K562 (cell line): ENCODE results near the gene PIK3R1. TPM values are rescaled to one million over a fixed set of nuclear protein-coding genes. Genes with fewer than 3 reads are reported as not detected.
A peak's percentile ranks its signal among the peaks of the same experiment; 100 is the strongest.

ENCODE experiments used
- ARID4B ChIP-seq: sonication (generic); formaldehyde crosslinking; IDR thresholded peaks from 2 replicates; pipeline ENCODE4 v1.8.0; 2022; ENCODE audit warnings: mild to moderate bottlenecking, missing genetic modification reagents
- BCL6 ChIP-seq: fragments of 250-450 bp; sonication (Bioruptor Pico); IDR thresholded peaks from 2 replicates; pipeline ENCODE4 v1.4.0; 2020
- BCLAF1 ChIP-seq, 2 experiments: fragments of 450-650 bp in 1 of 2; IDR thresholded peaks; 2 replicates each; pipeline ENCODE4 v1.6.1; 2011 to 2017; ENCODE audit warnings: low read depth in 2 of 2, antibody characterized with exemption in 1 of 2, borderline replicate concordance in 1 of 2, low read length in 1 of 2, mild to moderate bottlenecking in 1 of 2, mixed read lengths in 1 of 2; ENCODE audit not compliant: control insufficient read depth in 1 of 2
- CLOCK ChIP-seq: fragments of 250-450 bp; sonication (Bioruptor Pico); IDR thresholded peaks from 2 replicates; pipeline ENCODE4 v1.4.0; 2020; ENCODE audit warnings: mild to moderate bottlenecking, moderate library complexity, borderline replicate concordance
- DMBX1 ChIP-seq: fragments of 250-450 bp; sonication (Bioruptor Pico); IDR thresholded peaks from 2 replicates; pipeline ENCODE4 v1.8.0; 2022; ENCODE audit warnings: inconsistent platforms, mild to moderate bottlenecking, moderate library complexity, borderline replicate concordance
- E2F6 ChIP-seq, 2 experiments: IDR thresholded peaks; 2 replicates each; pipeline ENCODE4 v1.6.1; 2011; ENCODE audit warnings: borderline replicate concordance in 1 of 2, control low read depth in 1 of 2, low read depth in 1 of 2, low read length in 1 of 2, mild to moderate bottlenecking in 1 of 2, mixed read lengths in 1 of 2, moderate library complexity in 1 of 2; ENCODE audit not compliant: insufficient read depth in 1 of 2, insufficient read length in 1 of 2, poor library complexity in 1 of 2, severe bottlenecking in 1 of 2; ENCODE audit errors: extremely low read depth in 1 of 2
- FOSL1 ChIP-seq: fragments of 200-800 bp; sonication (Bioruptor generic); conservative IDR thresholded peaks from 2 replicates; pipeline ENCODE4 v1.6.1; 2016; ENCODE audit warnings: missing genetic modification characterization, missing compliant biosample characterization
- IRF2 ChIP-seq: sonication (generic); formaldehyde crosslinking; IDR thresholded peaks from 2 replicates; pipeline ENCODE4 v1.8.1; 2022; ENCODE audit warnings: mild to moderate bottlenecking, missing genetic modification reagents
- KLF13 ChIP-seq: fragments of 450-650 bp; IDR thresholded peaks from 2 replicates; pipeline ENCODE4 v1.6.1; 2016; ENCODE audit warnings: missing genetic modification characterization, low read depth, mild to moderate bottlenecking, missing compliant biosample characterization, moderate library complexity, borderline replicate concordance
- MCM3 ChIP-seq: fragments of 450-650 bp; IDR thresholded peaks from 2 replicates; pipeline ENCODE4 v1.6.1; 2016
- MIER1 ChIP-seq: fragments of 450-650 bp; IDR thresholded peaks from 2 replicates; pipeline ENCODE4 v1.6.1; 2016; ENCODE audit warnings: antibody characterized with exemption, mild to moderate bottlenecking, low read depth
- NR2F6 ChIP-seq: fragments of 450-650 bp; formaldehyde crosslinking; IDR thresholded peaks from 2 replicates; pipeline ENCODE4 v1.4.0; 2020; ENCODE audit warnings: mild to moderate bottlenecking
- PTTG1 ChIP-seq: fragments of 450-650 bp; IDR thresholded peaks from 2 replicates; pipeline ENCODE4 v1.6.1; 2016; ENCODE audit warnings: low read depth, mild to moderate bottlenecking, missing genetic modification characterization, missing compliant biosample characterization
- STAG1 ChIP-seq: sonication (generic); formaldehyde crosslinking; IDR thresholded peaks from 2 replicates; pipeline ENCODE4 v1.5.0; 2020; ENCODE audit warnings: missing genetic modification reagents, borderline replicate concordance
- TFAM ChIP-seq: fragments of 250-450 bp; sonication (Bioruptor Pico); conservative IDR thresholded peaks from 2 replicates; pipeline ENCODE4 v1.5.0; 2021; ENCODE audit warnings: mild to moderate bottlenecking, moderate library complexity
- ZNF212 ChIP-seq: fragments of 450-650 bp; formaldehyde crosslinking; IDR thresholded peaks from 2 replicates; pipeline ENCODE4 v1.4.0; 2020; ENCODE audit warnings: mild to moderate bottlenecking
- ZNF431 ChIP-seq: sonication (generic); formaldehyde crosslinking; IDR thresholded peaks from 2 replicates; pipeline ENCODE4 v1.8.0; 2022; ENCODE audit warnings: mild to moderate bottlenecking, missing genetic modification reagents
- ZNF583 ChIP-seq: fragments of 250-450 bp; sonication (Bioruptor Pico); IDR thresholded peaks from 2 replicates; pipeline ENCODE4 v1.4.0; 2020
- polyA plus RNA-seq, 8 experiments: library from polyadenylated mRNA; depleted of rRNA in 4 of 8; stranded (reverse) in 5 of 8; unstranded in 3 of 8; fragments of >200 nt; fragmentation: Nextera tagmentation in 2 of 8; fragmentation: Illumina TruSeq in 1 of 8; extraction: Ambion mirVana in 2 of 8; extraction: Trizol in 1 of 8; gene quantifications; 2 replicates each; pipeline versions ENCODE4 v1.2.1 to v1.2.3, GENCODE V29; 2011 to 2014; ENCODE audit warnings: inconsistent platforms in 1 of 8, missing spikeins in 1 of 8
- total RNA-seq, 7 experiments: library from RNA; depleted of rRNA in 6 of 7; stranded (reverse); fragments of >200 nt in 6 of 7; fragmentation: Illumina TruSeq in 2 of 7; extraction: Trizol in 2 of 7; gene quantifications; 2 replicates each; pipeline versions ENCODE4 v1.2.1 to v1.2.3, GENCODE V29; 2011 to 2021; ENCODE audit warnings: low replicate concordance in 1 of 7

The PIK3R1 gene
- total and polyA plus RNA-seq, 9 of the 15 experiments (the other 6 are each of a cell fraction or from before 2014, with no cell fraction given) = 1.1 to 9.7 (median 4.8) TPM

- TF ChIP-seq ARID4B = no peak
- no peak for TF ChIP-seq MIER1
- no peak for TF ChIP-seq FOSL1
- no peak for TF ChIP-seq ZNF583 (CRISPR knock-in tag)
- TF ChIP-seq BCLAF1 (IDR thresholded peaks at IDR 0.05; ENCODE audit: borderline replicate concordance in 1 of 2, control insufficient read depth in 1 of 2, low read depth in 2 of 2, low read length in 1 of 2) = no peak
- TF ChIP-seq PTTG1 = no peak
- no peak for TF ChIP-seq MCM3
- no peak for TF ChIP-seq STAG1 (CRISPR knock-in tag)
- TF ChIP-seq BCL6 = no peak
- TF ChIP-seq ZNF212 (CRISPR knock-in tag) = no peak
- no peak for TF ChIP-seq ZNF431 (CRISPR knock-in tag)
- no peak for TF ChIP-seq KLF13 (tag)
- TF ChIP-seq E2F6 (IDR thresholded peaks at IDR 0.05; ENCODE audit: borderline replicate concordance in 1 of 2, extremely low read depth in 1 of 2, insufficient read depth in 1 of 2, insufficient read length in 1 of 2, low read depth in 1 of 2, low read length in 1 of 2, poor library complexity in 1 of 2, severe bottlenecking in 1 of 2) = peak in 1 of 2 experiments; percentile 36
- TF ChIP-seq DMBX1 = no peak
- no peak for TF ChIP-seq TFAM (CRISPR knock-in tag)
- TF ChIP-seq CLOCK (CRISPR knock-in tag) = no peak
- no peak for TF ChIP-seq IRF2 (CRISPR knock-in tag)
- no peak for TF ChIP-seq NR2F6
These were observed 315 bp downstream of the PIK3R1 start (continued) for GRCh38 chr5:68215898-68216244.
